Suppressor macrophage treated with lipopolysaccharide for 1 hour (primary cell): ENCODE data around the gene CHRD.
A peak's percentile ranks its signal among the peaks of the same experiment; 100 is the strongest.
"Not testable (repeated sequence)": the region's sequence is repeated elsewhere in the genome, so short reads cannot be mapped to it uniquely, and the experiment has no call there.

Experiments used
- DNase-seq, 3 donors: peaks; one replicate each; pipeline ENCODE4 v3.0.0-alpha.2; 2020 to 2022

CHRD gene

GRCh38 chr3:184379358-184380184 lies at the start of gene CHRD:
TSS of gene CHRD (plus strand) at chr3:184380054. CDS start at chr3:184380319, 265 bp downstream.
- DNase-seq = no peak

GRCh38 chr3:184332370-184333090 lies 47.3 kb upstream of the CHRD start:
- DNase-seq = no peak

GRCh38 chr3:184333190-184333589 lies 46.7 kb upstream of the CHRD start:
- no peak for DNase-seq

- no peak for DNase-seq
Observed at GRCh38 chr3:184333700-184334099, 46.2 kb upstream of the CHRD start.

GRCh38 chr3:184334470-184335158 lies 45.2 kb upstream of the CHRD start:
- DNase-seq = peak; percentile 56 to 71 (median 69)

- DNase-seq = no peak
Observed at GRCh38 chr3:184335291-184335660, 44.6 kb upstream of the CHRD start.

GRCh38 chr3:184335661-184336546 lies 44.0 kb upstream of the CHRD start:
- peak; percentile 84 to 95 (median 92) for DNase-seq

GRCh38 chr3:184336547-184337398 lies 43.1 kb upstream of the CHRD start:
- peak; percentile 58 to 69 (median 69) for DNase-seq

- no peak for DNase-seq
Observed at GRCh38 chr3:184337399-184337714, 42.5 kb upstream of the CHRD start, which contains the start of gene FAM131A. TSS of gene FAM131A (plus strand) at chr3:184337600. CDS start at chr3:184337631, 31 bp downstream.

- DNase-seq = no peak
Observed at GRCh38 chr3:184337981-184338380, 41.9 kb upstream of the CHRD start.

- peak; percentile 49 to 77 (median 56) for DNase-seq
Observed at GRCh38 chr3:184338511-184338945, 41.3 kb upstream of the CHRD start.

GRCh38 chr3:184339001-184339400 lies 40.9 kb upstream of the CHRD start:
- no peak for DNase-seq

- not testable (repeated sequence) for DNase-seq
Observed at GRCh38 chr3:184339451-184340135, 40.3 kb upstream of the CHRD start.

GRCh38 chr3:184341925-184342324 lies 37.9 kb upstream of the CHRD start:
- DNase-seq = no peak

- DNase-seq = no peak
Observed at GRCh38 chr3:184343200-184343876, 36.5 kb upstream of the CHRD start.

GRCh38 chr3:184344579-184345316 lies 35.1 kb upstream of the CHRD start:
- no peak for DNase-seq

- peak; percentile 82 to 86 (median 83) for DNase-seq
Observed at GRCh38 chr3:184345317-184346144, 34.3 kb upstream of the CHRD start.

- DNase-seq = no peak
Observed at GRCh38 chr3:184346480-184347190, 33.2 kb upstream of the CHRD start.
